ENCODE results near the gene APBA2.

The APBA2 gene

GRCh38 chr15:28897861-28898585 is 12.2 kb downstream of the APBA2 start:
- H3K4me3 ChIP-seq (ENCODE audit: low read depth, low read length): no peak overlapping the region
- no peak overlapping the region for H3K9ac ChIP-seq (ENCODE audit: low read length)
- H3K27ac ChIP-seq (ENCODE audit: low read depth, low read length): no peak overlapping the region
- peaks cover 12% of the 10 kb centered on the region; the same call in 1 of the 2 replicates for H3K9me3 ChIP-seq (ENCODE audit: control insufficient read depth, insufficient read depth, low read depth, low read length)
- H3K27me3 ChIP-seq (ENCODE audit: control insufficient read depth, insufficient read depth, low read length): no peaks in the 10 kb centered on the region
- no peaks in the 10 kb centered on the region for H3K4me1 ChIP-seq (ENCODE audit: control insufficient read depth, insufficient read depth, low read length)
- H3K36me3 ChIP-seq (ENCODE audit: control insufficient read depth, insufficient read depth, low read length): no peaks in the 10 kb centered on the region

- H3K4me1 ChIP-seq (ENCODE audit: control insufficient read depth, insufficient read depth, low read length): no peaks in the 10 kb centered on the region
Observed at GRCh38 chr15:28899061-28899738, 13.4 kb downstream of the APBA2 start.

GRCh38 chr15:28900041-28900891 is 14.5 kb downstream of the APBA2 start:
- H3K4me1 ChIP-seq (ENCODE audit: control insufficient read depth, insufficient read depth, low read length): no peaks in the 10 kb centered on the region
- H3K27ac ChIP-seq (ENCODE audit: low read depth, low read length): no peak overlapping the region
- H3K4me3 ChIP-seq (ENCODE audit: low read depth, low read length): no peak overlapping the region
- no peaks in the 10 kb centered on the region for H3K27me3 ChIP-seq (ENCODE audit: control insufficient read depth, insufficient read depth, low read length)
- no peak overlapping the region for H3K9ac ChIP-seq (ENCODE audit: low read length)
- H3K36me3 ChIP-seq (ENCODE audit: control insufficient read depth, insufficient read depth, low read length): no peaks in the 10 kb centered on the region
- H3K9me3 ChIP-seq (ENCODE audit: control insufficient read depth, insufficient read depth, low read depth, low read length): peaks cover 12% of the 10 kb centered on the region; the same call in 1 of the 2 replicates

More at GRCh38 chr15:28899061-28899738, 13.4 kb downstream of the APBA2 start:
- H3K9me3 ChIP-seq (ENCODE audit: control insufficient read depth, insufficient read depth, low read depth, low read length): peaks cover 12% of the 10 kb centered on the region; the same call in 1 of the 2 replicates
- H3K27me3 ChIP-seq (ENCODE audit: control insufficient read depth, insufficient read depth, low read length): no peaks in the 10 kb centered on the region
- no peak overlapping the region for H3K4me3 ChIP-seq (ENCODE audit: low read depth, low read length)
- no peak overlapping the region for H3K9ac ChIP-seq (ENCODE audit: low read length)
- H3K27ac ChIP-seq (ENCODE audit: low read depth, low read length): no peak overlapping the region
- H3K36me3 ChIP-seq (ENCODE audit: control insufficient read depth, insufficient read depth, low read length): no peaks in the 10 kb centered on the region

GRCh38 chr15:28900892-28901586 is 15.3 kb downstream of the APBA2 start:
- Histone ChIP-seq H3K27ac (ENCODE audit: low read depth, low read length) (no peak overlapping the region), H3K27me3 (ENCODE audit: control insufficient read depth, insufficient read depth, low read length) (no peaks in the 10 kb centered on the region), H3K9me3 (ENCODE audit: control insufficient read depth, insufficient read depth, low read depth, low read length) (peaks cover 12% of the 10 kb centered on the region; the same call in 1 of the 2 replicates), H3K4me1 (ENCODE audit: control insufficient read depth, insufficient read depth, low read length) (no peaks in the 10 kb centered on the region), H3K9ac (ENCODE audit: low read length) (no peak overlapping the region), H3K4me3 (ENCODE audit: low read depth, low read length) (no peak overlapping the region), H3K36me3 (ENCODE audit: control insufficient read depth, insufficient read depth, low read length) (no peaks in the 10 kb centered on the region)

- H3K9ac ChIP-seq (ENCODE audit: low read length): no peak overlapping the region
- no peaks in the 10 kb centered on the region for H3K36me3 ChIP-seq (ENCODE audit: control insufficient read depth, insufficient read depth, low read length)
- H3K4me3 ChIP-seq (ENCODE audit: low read depth, low read length): no peak overlapping the region
- no peaks in the 10 kb centered on the region for H3K27me3 ChIP-seq (ENCODE audit: control insufficient read depth, insufficient read depth, low read length)
- no peaks in the 10 kb centered on the region for H3K4me1 ChIP-seq (ENCODE audit: control insufficient read depth, insufficient read depth, low read length)
- H3K27ac ChIP-seq (ENCODE audit: low read depth, low read length): no peak overlapping the region
- H3K9me3 ChIP-seq (ENCODE audit: control insufficient read depth, insufficient read depth, low read depth, low read length): peaks cover 10% of the 10 kb centered on the region; the same call in 1 of the 2 replicates
Observed at GRCh38 chr15:28901587-28901980, 15.8 kb downstream of the APBA2 start.

GRCh38 chr15:28901987-28902745 is 16.4 kb downstream of the APBA2 start:
- no peak overlapping the region for H3K4me3 ChIP-seq (ENCODE audit: low read depth, low read length)
- H3K27me3 ChIP-seq (ENCODE audit: control insufficient read depth, insufficient read depth, low read length): no peaks in the 10 kb centered on the region
- peaks cover 5% of the 10 kb centered on the region; the same call in 1 of the 2 replicates for H3K9me3 ChIP-seq (ENCODE audit: control insufficient read depth, insufficient read depth, low read depth, low read length)
- H3K36me3 ChIP-seq (ENCODE audit: control insufficient read depth, insufficient read depth, low read length): no peaks in the 10 kb centered on the region
- no peak overlapping the region for H3K27ac ChIP-seq (ENCODE audit: low read depth, low read length)
- H3K9ac ChIP-seq (ENCODE audit: low read length): no peak overlapping the region
- H3K4me1 ChIP-seq (ENCODE audit: control insufficient read depth, insufficient read depth, low read length): no peaks in the 10 kb centered on the region

- no peak overlapping the region for H3K27ac ChIP-seq (ENCODE audit: low read depth, low read length)
- no peaks in the 10 kb centered on the region for H3K4me1 ChIP-seq (ENCODE audit: control insufficient read depth, insufficient read depth, low read length)
- no peaks in the 10 kb centered on the region for H3K36me3 ChIP-seq (ENCODE audit: control insufficient read depth, insufficient read depth, low read length)
- no peak overlapping the region for H3K9ac ChIP-seq (ENCODE audit: low read length)
- peaks cover 7% of the 10 kb centered on the region; the same call in 1 of the 2 replicates for H3K9me3 ChIP-seq (ENCODE audit: control insufficient read depth, insufficient read depth, low read depth, low read length)
- H3K4me3 ChIP-seq (ENCODE audit: low read depth, low read length): no peak overlapping the region
- H3K27me3 ChIP-seq (ENCODE audit: control insufficient read depth, insufficient read depth, low read length): no peaks in the 10 kb centered on the region
Observed at GRCh38 chr15:28902856-28903255, 17.1 kb downstream of the APBA2 start.

GRCh38 chr15:28903555-28903954 is 17.8 kb downstream of the APBA2 start:
- Histone ChIP-seq H3K9ac (ENCODE audit: low read length) (no peak overlapping the region), H3K36me3 (ENCODE audit: control insufficient read depth, insufficient read depth, low read length) (no peaks in the 10 kb centered on the region), H3K27ac (ENCODE audit: low read depth, low read length) (no peak overlapping the region), H3K4me3 (ENCODE audit: low read depth, low read length) (no peak overlapping the region), H3K4me1 (ENCODE audit: control insufficient read depth, insufficient read depth, low read length) (no peaks in the 10 kb centered on the region), H3K27me3 (ENCODE audit: control insufficient read depth, insufficient read depth, low read length) (no peaks in the 10 kb centered on the region), H3K9me3 (ENCODE audit: control insufficient read depth, insufficient read depth, low read depth, low read length) (peaks cover 3% of the 10 kb centered on the region; the same call in 1 of the 2 replicates)

GRCh38 chr15:28904003-28904402 is 18.2 kb downstream of the APBA2 start:
- no peaks in the 10 kb centered on the region for H3K4me1 ChIP-seq (ENCODE audit: control insufficient read depth, insufficient read depth, low read length)
- peaks cover 3% of the 10 kb centered on the region; the same call in 1 of the 2 replicates for H3K9me3 ChIP-seq (ENCODE audit: control insufficient read depth, insufficient read depth, low read depth, low read length)
- no peak overlapping the region for H3K4me3 ChIP-seq (ENCODE audit: low read depth, low read length)
- H3K9ac ChIP-seq (ENCODE audit: low read length): no peak overlapping the region
- no peak overlapping the region for H3K27ac ChIP-seq (ENCODE audit: low read depth, low read length)
- no peaks in the 10 kb centered on the region for H3K27me3 ChIP-seq (ENCODE audit: control insufficient read depth, insufficient read depth, low read length)
- H3K36me3 ChIP-seq (ENCODE audit: control insufficient read depth, insufficient read depth, low read length): no peaks in the 10 kb centered on the region
